Astrocyte (in vitro differentiated cells and primary cell): ENCODE results near the gene PRR7.

ENCODE experiments used
- EZH2 ChIP-seq: IDR thresholded peaks from 2 replicates; pipeline ENCODE4 v1.6.1; 2012; ENCODE audit warnings: mild to moderate bottlenecking, low read length, inconsistent platforms; ENCODE audit not compliant: insufficient read depth
- TF ChIP-seq, protein P1 (sequence below): IDR thresholded peaks from 2 replicates; pipeline ENCODE4 v1.5.1; 2011; ENCODE audit warnings: low read depth, mild to moderate bottlenecking, inconsistent platforms, low read length, moderate library complexity; ENCODE audit not compliant: insufficient read depth

DNA sequence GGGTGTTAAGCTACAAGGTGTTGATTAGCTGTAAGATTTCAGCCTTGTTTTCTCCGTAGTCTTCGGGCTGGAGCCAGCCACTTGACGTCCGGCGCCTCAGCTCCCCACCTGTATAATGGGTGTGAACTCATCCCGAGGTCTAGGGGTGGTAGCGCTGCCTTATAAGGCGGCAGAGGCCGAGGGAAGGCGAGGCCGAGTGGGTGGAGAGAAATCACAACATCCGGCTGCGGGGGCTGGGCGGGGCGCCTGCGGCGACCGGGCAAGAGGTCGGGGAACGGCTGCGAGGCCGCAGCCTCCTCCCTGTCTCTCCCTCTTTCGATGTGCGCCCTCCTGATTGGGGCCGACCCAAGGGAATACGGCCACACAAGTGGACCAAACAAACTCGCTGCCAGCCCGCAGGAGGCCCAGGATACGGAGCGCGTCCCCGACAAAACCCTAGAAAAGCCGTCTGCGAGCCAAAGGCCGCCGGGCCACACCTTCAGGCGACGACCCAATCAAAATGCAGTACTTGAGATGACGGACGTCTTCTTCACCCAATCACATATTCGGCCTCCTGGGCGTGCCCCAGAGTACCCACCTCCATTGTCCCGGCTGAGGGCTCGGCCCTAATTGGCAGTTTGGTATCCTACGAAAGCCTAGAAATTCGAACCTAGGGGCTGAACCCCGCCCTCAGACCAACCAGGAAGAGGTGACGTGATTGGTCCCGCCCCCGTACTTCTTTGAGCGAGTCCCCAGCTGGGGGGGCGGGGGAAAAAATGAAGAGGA, 20.6 kb upstream of the PRR7 start:
- TF ChIP-seq, protein P1, sequence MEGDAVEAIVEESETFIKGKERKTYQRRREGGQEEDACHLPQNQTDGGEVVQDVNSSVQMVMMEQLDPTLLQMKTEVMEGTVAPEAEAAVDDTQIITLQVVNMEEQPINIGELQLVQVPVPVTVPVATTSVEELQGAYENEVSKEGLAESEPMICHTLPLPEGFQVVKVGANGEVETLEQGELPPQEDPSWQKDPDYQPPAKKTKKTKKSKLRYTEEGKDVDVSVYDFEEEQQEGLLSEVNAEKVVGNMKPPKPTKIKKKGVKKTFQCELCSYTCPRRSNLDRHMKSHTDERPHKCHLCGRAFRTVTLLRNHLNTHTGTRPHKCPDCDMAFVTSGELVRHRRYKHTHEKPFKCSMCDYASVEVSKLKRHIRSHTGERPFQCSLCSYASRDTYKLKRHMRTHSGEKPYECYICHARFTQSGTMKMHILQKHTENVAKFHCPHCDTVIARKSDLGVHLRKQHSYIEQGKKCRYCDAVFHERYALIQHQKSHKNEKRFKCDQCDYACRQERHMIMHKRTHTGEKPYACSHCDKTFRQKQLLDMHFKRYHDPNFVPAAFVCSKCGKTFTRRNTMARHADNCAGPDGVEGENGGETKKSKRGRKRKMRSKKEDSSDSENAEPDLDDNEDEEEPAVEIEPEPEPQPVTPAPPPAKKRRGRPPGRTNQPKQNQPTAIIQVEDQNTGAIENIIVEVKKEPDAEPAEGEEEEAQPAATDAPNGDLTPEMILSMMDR, result no peak
- TF ChIP-seq EZH2, result no peak
